NCI-H1930 (cell line): Measurements from ENCODE around the gene PCYOX1L.

Source experiments
- DNase-seq, 2 experiments: peaks; one replicate each; lab custom pipeline; 2025; lab: John Stamatoyannopoulos, UW

The PCYOX1L gene

GRCh38 chr5:149357370-149358293 is at the start of gene PCYOX1L:
Gene PCYOX1L (plus strand): TSS chr5:149358046. CDS start chr5:149358069, 23 bp downstream.
- DNase-seq, result peak; percentile 78 to 83

GRCh38 chr5:149309354-149309753 is 48.5 kb upstream of the PCYOX1L start:
- DNase-seq, result no peak

GRCh38 chr5:149310488-149310887 is 47.4 kb upstream of the PCYOX1L start:
- DNase-seq, result no peak

- no peak for DNase-seq
Measured at GRCh38 chr5:149310947-149311658, 46.7 kb upstream of the PCYOX1L start.

GRCh38 chr5:149313151-149313841 is 44.5 kb upstream of the PCYOX1L start:
- no peak for DNase-seq

- DNase-seq, result no peak
Measured at GRCh38 chr5:149314571-149315111, 43.2 kb upstream of the PCYOX1L start.

- DNase-seq, result no peak
Measured at GRCh38 chr5:149315753-149316152, 42.1 kb upstream of the PCYOX1L start.

GRCh38 chr5:149317281-149318048 is 40.4 kb upstream of the PCYOX1L start:
- no peak for DNase-seq

GRCh38 chr5:149319174-149319573 is 38.7 kb upstream of the PCYOX1L start:
- DNase-seq, result no peak

- no peak for DNase-seq
Measured at GRCh38 chr5:149320791-149321330, 37.0 kb upstream of the PCYOX1L start.

GRCh38 chr5:149322518-149322917 is 35.3 kb upstream of the PCYOX1L start:
- DNase-seq, result no peak

- no peak for DNase-seq
Measured at GRCh38 chr5:149323210-149323609, 34.6 kb upstream of the PCYOX1L start.

GRCh38 chr5:149323621-149324205 is 34.1 kb upstream of the PCYOX1L start:
- DNase-seq, result no peak

- no peak for DNase-seq
Measured at GRCh38 chr5:149324641-149325040, 33.2 kb upstream of the PCYOX1L start.

GRCh38 chr5:149325166-149325735 is 32.6 kb upstream of the PCYOX1L start:
- no peak for DNase-seq

GRCh38 chr5:149325894-149326293 is 32.0 kb upstream of the PCYOX1L start:
- DNase-seq, result no peak

- no peak for DNase-seq
Measured at GRCh38 chr5:149326611-149327010, 31.2 kb upstream of the PCYOX1L start.

GRCh38 chr5:149328177-149328576 is 29.7 kb upstream of the PCYOX1L start:
- no peak for DNase-seq

GRCh38 chr5:149333711-149334443 is 24.0 kb upstream of the PCYOX1L start:
- DNase-seq, result no peak

- DNase-seq, result no peak
Measured at GRCh38 chr5:149337736-149338135, 20.1 kb upstream of the PCYOX1L start.
